ENCODE results near the gene PTPRD. TPM values are rescaled to one million over a fixed set of nuclear protein-coding genes. Genes with fewer than 3 reads are reported as not detected.

The PTPRD gene
- total and polyA plus RNA-seq, 9 of the 15 experiments (the other 6 are each of a cell fraction or from before 2014, with no cell fraction given) = 0.11 TPM; not detected in 8

- no peak for TF ChIP-seq ZNF76 (CRISPR knock-in tag; IDR thresholded peaks at IDR 0.05; ENCODE audit: borderline replicate concordance)
- TF ChIP-seq NFIC (IDR thresholded peaks at IDR 0.05) = no peak
- TF ChIP-seq DACH1 (IDR thresholded peaks at IDR 0.05; ENCODE audit: partially characterized antibody) = no peak
- TF ChIP-seq CHD1 (IDR thresholded peaks at IDR 0.05; ENCODE audit: low read length) = no peak
- no peak for TF ChIP-seq LARP7 (IDR thresholded peaks at IDR 0.05)
- no peak for TF ChIP-seq YBX1 (IDR thresholded peaks at IDR 0.05)
- no peak for TF ChIP-seq ATF4 (CRISPR knock-in tag; IDR thresholded peaks at IDR 0.05)
- TF ChIP-seq SAP30 (IDR thresholded peaks at IDR 0.05; ENCODE audit: borderline replicate concordance, insufficient read depth, low read depth, low read length, poor library complexity, severe bottlenecking) = no peak
Measured at GRCh38 chr9:9337129-9337528, 1275.7 kb downstream of the PTPRD start (continued).

- FAIRE-seq (no peak), ATAC-seq (no peak), DNase-seq (ENCODE audit: extremely low read depth in 1 of 4, low spot score in 3 of 4) (no peak)
- H3K9me3 ChIP-seq (replicated peaks; ENCODE audit: control insufficient read depth, insufficient read depth, low read depth, low read length) = no peaks in the 10 kb centered on the region
- BruUV-seq (replicated peaks) = no TSS peak
- ChIA-PET CTCF (ENCODE audit: low intra/inter-chr PET ratio) (no interaction called here), POLR2A (no interaction called here)
- no peaks in the 10 kb centered on the region for H3K9me1 ChIP-seq (ENCODE audit: control insufficient read depth, insufficient read depth, low read length)
- H4K20me1 ChIP-seq (replicated peaks; ENCODE audit: control insufficient read depth, insufficient read depth, low read length) = no peaks in the 10 kb centered on the region
- intact Hi-C loops (cut with micrococcal nuclease) = no loop called here
- no peaks in the 10 kb centered on the region for H3K4me1 ChIP-seq (replicated peaks in 1 of 2; ENCODE audit: control insufficient read depth in 2 of 2, insufficient read depth in 2 of 2, low read length in 2 of 2)
- no peak overlapping the region for H3K4me3 ChIP-seq
- H3K4me2 ChIP-seq (ENCODE audit: insufficient read depth, low read length) = no peak overlapping the region
- in situ Hi-C loops (cut with MboI) = no loop called here
- no peaks in the 10 kb centered on the region for H3K27me3 ChIP-seq (ENCODE audit: control insufficient read depth in 2 of 2, insufficient read depth in 2 of 2, low read length in 2 of 2)
- H3K36me3 ChIP-seq (ENCODE audit: control insufficient read depth, insufficient read depth, low read length) = no peaks in the 10 kb centered on the region
- H3K79me2 ChIP-seq (ENCODE audit: control insufficient read depth, insufficient read depth, low read length) = no peaks in the 10 kb centered on the region
- no peak overlapping the region for H3K27ac ChIP-seq (ENCODE audit: extremely low read depth, low read depth, low read length)
- no peak overlapping the region for H2AFZ ChIP-seq (ENCODE audit: low read depth, low read length)
- no peak overlapping the region for H3K9ac ChIP-seq (ENCODE audit: insufficient read depth in 1 of 2, low read depth in 2 of 2, low read length in 2 of 2)
- TF ChIP-seq ZFP30 (CRISPR knock-in tag; IDR thresholded peaks at IDR 0.05; ENCODE audit: borderline replicate concordance) (no peak), FOXP1 (CRISPR knock-in tag; IDR thresholded peaks at IDR 0.05) (no peak), KHSRP (IDR thresholded peaks at IDR 0.05) (no peak), BCLAF1 (IDR thresholded peaks at IDR 0.05; ENCODE audit: borderline replicate concordance in 1 of 2, control insufficient read depth in 1 of 2, low read depth in 2 of 2, low read length in 1 of 2) (no peak), ZNF384 (IDR thresholded peaks at IDR 0.05; ENCODE audit: low read depth, low read length) (no peak), SNAPC5 (CRISPR knock-in tag; IDR thresholded peaks at IDR 0.05) (no peak), ZBTB34 (CRISPR knock-in tag; IDR thresholded peaks at IDR 0.05) (no peak), GABPB1 (CRISPR knock-in tag; IDR thresholded peaks at IDR 0.05) (no peak), RFX7 (CRISPR knock-in tag; IDR thresholded peaks at IDR 0.05) (no peak), TCF15 (CRISPR knock-in tag; IDR thresholded peaks at IDR 0.05) (no peak)
Measured at GRCh38 chr9:9326749-9327148, 1286.1 kb downstream of the PTPRD start.
